HG03442 (cell line): ENCODE measurements around the gene TBC1D22A.

ENCODE experiments used
- ATAC-seq: cut with Tn5 transposase; IDR thresholded peaks from one replicate; pipeline ENCODE4 v1.9.1; 2021; ENCODE audit warnings: mild to moderate bottlenecking, moderate library complexity; ENCODE audit not compliant: unreplicated experiment

Gene TBC1D22A

DNA sequence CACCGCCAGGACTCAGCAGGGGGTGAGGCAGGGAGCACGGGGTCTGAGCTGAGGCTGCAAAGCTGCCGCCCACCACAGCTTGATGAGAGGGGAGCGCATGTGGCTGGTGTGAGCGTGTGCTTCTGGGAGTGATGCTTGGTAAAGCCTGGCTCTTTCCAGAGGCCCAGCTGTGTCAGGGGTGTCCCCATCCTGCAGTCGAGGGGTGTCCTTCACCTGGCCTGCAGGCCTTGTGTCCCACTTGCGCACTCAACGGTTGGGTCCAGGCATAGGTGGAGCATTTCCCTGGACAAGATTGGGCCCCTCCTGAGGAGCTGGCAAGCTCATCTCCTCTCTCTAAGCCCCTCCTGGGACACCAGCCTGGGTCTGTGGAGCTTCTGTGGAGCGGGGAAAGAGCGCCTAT, 273.9 kb downstream of the TBC1D22A start:
- no peak for ATAC-seq

DNA sequence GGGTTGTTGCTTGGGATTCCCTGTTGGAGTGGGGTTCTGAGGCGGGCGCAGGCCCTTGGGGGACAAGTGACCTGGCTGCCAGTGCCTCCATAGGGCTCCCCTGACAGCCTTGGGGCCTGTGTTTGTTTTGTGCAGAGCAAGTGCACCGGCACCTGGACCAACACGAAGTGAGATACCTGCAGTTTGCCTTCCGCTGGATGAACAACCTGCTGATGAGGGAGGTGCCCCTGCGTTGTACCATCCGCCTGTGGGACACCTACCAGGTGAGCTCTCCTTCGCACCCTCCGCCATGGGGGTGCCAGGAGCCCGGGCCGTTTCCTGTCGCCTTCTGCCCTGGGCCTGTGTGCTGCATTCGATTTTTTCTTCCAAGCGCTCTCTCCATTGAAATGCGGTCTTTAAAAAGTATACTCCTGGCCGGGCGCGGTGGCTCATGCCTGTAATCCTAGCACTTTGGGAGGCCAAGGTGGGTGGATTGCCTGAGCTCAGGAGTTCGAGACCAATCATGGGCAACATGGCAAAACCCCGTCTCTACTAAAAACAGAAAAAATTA, 274.6 kb downstream of the TBC1D22A start:
- ATAC-seq, result no peak

GRCh38 chr22:47038206-47038835, 275.9 kb downstream of the TBC1D22A start:
- ATAC-seq, result no peak

GRCh38 chr22:47039356-47039755, 276.9 kb downstream of the TBC1D22A start:
- no peak for ATAC-seq

- ATAC-seq, result no peak
Measured at GRCh38 chr22:47040486-47041270, 278.2 kb downstream of the TBC1D22A start.

GRCh38 chr22:47041271-47042115, 279.0 kb downstream of the TBC1D22A start:
- no peak for ATAC-seq

GRCh38 chr22:47042116-47042825, 279.8 kb downstream of the TBC1D22A start:
- ATAC-seq, result no peak

DNA sequence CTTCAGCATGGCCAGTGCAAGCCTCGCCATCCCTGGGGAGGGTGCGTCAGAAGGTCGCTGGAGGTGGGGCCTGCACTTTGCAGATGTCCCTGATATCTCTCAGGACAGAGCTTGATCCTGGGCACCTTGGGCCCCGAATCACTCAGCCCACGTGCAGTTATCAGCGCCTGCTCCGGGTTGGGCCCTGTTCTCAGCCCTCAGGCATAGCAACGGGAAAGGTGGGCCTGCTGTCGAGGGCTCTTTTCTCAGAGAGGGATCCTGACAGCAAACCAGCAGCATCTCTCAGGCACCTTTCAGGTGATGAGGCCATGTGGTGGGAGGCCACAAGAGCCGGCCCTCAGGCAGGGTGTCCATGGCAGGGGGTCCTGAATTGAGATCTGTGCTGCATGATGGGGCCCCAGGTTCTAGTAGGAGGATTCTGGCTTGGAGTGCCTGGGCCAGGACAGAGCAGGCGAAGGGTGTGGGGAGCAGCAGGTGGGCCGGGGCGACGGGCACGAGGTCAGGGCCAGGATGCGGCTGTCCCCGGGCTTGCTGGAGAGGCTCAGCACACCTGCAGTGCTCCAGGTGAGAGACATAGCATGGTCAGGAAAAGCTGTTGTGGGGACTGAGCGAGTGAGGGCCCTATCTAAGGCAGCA, 280.5 kb downstream of the TBC1D22A start:
- ATAC-seq, result no peak

DNA sequence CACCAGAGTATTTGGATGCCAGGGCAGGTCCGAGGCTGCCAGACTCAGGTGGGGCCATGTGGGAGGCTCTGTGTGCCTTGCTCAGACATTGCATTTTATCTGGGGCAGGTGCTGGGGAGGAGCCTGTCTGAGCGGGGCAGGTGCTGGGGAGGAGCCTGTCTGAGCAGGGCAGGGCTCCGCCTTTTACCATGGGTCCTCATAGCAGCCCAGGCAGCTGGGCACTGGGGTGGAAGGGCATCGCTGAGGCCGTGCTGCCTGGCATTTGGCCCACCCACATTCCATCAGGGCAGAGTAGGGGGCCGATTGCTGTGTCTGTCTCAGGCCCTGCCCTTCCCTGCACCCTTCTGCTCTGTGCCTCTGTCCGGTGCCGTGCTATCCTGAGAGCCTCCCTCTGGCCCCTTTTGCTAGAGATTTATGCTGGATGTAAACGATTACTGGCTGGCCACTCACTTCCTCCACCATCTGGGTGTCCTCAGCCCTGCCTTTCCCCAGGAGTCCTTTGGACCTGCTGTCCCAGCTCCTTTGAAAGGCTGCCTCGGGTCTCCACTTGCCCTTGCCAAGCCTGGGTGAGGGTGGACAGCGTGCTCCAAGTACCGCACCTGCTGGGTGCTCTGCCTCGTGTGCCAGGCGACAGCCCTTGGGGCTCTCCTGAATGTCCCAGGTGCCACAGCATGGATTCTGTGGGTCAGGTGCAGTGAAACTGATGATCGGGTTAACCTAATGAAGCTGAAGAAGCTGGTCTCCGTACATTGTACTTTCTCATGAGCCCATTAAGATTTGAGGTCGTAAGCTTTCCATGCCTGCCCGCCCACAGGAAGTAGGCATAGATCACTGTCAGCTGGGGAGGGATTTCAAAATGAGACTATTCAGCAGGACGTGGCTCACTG, 281.6 kb downstream of the TBC1D22A start:
- no peak for ATAC-seq

GRCh38 chr22:47044722-47045535, 282.5 kb downstream of the TBC1D22A start:
- no peak for ATAC-seq

DNA sequence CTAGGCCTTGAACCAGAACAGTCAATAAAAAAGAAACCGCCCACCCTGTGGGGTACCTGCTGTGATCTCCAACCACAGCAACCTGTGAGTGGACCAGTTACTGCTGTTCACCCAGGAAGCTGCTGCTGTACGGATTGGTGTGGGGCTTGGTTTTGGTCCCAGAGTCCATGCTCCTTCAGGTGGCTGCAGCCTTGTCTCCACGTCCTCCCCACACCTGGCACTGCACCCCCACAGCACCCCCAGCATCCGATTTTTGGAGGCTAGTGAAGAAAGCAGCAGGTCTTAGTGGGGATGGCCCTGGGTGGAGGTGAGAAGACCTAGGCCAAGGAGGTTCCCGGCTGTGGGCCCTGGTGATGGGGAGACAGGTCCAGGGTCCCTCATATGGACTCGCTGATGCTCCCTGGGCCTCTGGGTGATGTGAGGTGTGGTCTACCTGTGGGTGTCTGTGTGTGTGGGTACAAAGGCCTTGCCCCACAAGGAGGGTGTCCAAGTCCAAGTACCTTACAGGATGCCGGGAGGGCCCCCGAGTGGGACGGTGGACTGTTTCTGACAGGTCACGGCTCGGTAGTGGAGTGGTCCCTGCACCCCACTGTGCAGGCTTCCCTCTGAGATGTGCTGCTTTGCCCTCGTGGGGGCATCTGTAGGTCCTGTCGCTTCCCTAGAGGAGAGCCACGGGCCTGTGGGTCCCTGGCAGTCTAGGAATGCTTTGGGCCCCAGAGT, 283.4 kb downstream of the TBC1D22A start:
- no peak for ATAC-seq

- ATAC-seq, result no peak
Measured at GRCh38 chr22:47046411-47047065, 284.1 kb downstream of the TBC1D22A start.

- no peak for ATAC-seq
Measured at GRCh38 chr22:47047321-47048122, 285.1 kb downstream of the TBC1D22A start.

GRCh38 chr22:47048123-47049077, 285.9 kb downstream of the TBC1D22A start:
- ATAC-seq, result no peak

DNA sequence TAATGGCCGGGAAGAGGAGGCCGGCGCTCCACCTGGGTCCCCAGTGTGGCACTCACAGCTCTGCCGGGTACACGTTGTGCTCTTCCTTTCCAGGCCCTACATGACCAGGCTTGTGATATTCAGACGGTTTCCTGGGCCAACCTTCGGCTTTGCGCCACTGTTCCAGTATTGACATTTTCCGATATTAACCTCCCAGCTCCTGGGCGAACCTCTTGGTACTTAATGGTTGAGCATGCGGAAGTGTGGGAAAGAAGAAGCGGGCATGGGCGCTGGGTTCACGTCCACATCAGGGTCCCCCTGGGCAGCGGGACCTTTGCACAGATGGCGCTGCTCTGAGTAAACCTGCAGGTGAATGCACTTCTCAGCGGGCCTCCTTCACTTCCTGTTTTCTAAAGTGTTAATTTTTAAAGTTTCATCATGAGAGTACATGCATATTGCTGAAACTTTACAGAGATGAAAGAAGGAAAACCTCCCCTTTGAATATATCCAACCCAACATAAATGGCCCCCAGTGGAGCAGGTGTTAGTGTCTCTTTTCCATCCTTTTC, 286.7 kb downstream of the TBC1D22A start:
- ATAC-seq, result no peak
